SK-N-SH (cell line): ENCODE results near the gene CARD8.

ENCODE experiments used
- ELF1 ChIP-seq: IDR thresholded peaks from 2 replicates; pipeline ENCODE4 v1.4.0; 2012
- FOXJ3 ChIP-seq: sonication (generic); formaldehyde crosslinking; IDR thresholded peaks from 2 replicates; pipeline ENCODE4 v1.5.1; 2020; ENCODE audit warnings: mild to moderate bottlenecking, missing genetic modification reagents
- FOXM1 ChIP-seq: IDR thresholded peaks from 2 replicates; pipeline ENCODE4 v1.4.0; 2012; ENCODE audit warnings: low read depth, mild to moderate bottlenecking
- IRF3 ChIP-seq: fragments of 150-350 bp; IDR thresholded peaks from 2 replicates; pipeline ENCODE4 v1.6.1; 2016; ENCODE audit warnings: mild to moderate bottlenecking, low read depth, low read length
- POLR2AphosphoS5 ChIP-seq: IDR thresholded peaks from 2 replicates; pipeline ENCODE4 v1.6.1; 2012; ENCODE audit warnings: low read depth, low read length
- RAD21 ChIP-seq: IDR thresholded peaks from 2 replicates; pipeline ENCODE4 v1.6.1; 2012; ENCODE audit warnings: mild to moderate bottlenecking, low read length
- SIN3A ChIP-seq: IDR thresholded peaks from 2 replicates; pipeline ENCODE4 v1.6.1; 2012; ENCODE audit warnings: low read depth, mild to moderate bottlenecking, low read length, moderate library complexity, borderline replicate concordance
- TAF1 ChIP-seq: IDR thresholded peaks from 2 replicates; pipeline ENCODE4 v1.6.1; 2012; ENCODE audit warnings: low read depth, mild to moderate bottlenecking, low read length, moderate library complexity, borderline replicate concordance
- USF2 ChIP-seq: fragments of 150-350 bp; IDR thresholded peaks from 2 replicates; pipeline ENCODE4 v1.6.1; 2017; ENCODE audit warnings: antibody characterized with exemption, low read length, low read depth, borderline replicate concordance
- YY1 ChIP-seq: IDR thresholded peaks from 2 replicates; pipeline ENCODE4 v1.4.0; 2012; ENCODE audit warnings: low read depth, mild to moderate bottlenecking
- TF ChIP-seq, protein P1 (sequence below): fragments of 200-600 bp; sonication (generic); IDR thresholded peaks from 2 replicates; pipeline ENCODE4 v1.6.1; 2017; ENCODE audit warnings: antibody characterized with exemption, mild to moderate bottlenecking, moderate library complexity
- TF ChIP-seq, protein P2 (sequence below): IDR thresholded peaks from 2 replicates; pipeline ENCODE4 v1.6.1; 2012; ENCODE audit warnings: mild to moderate bottlenecking, low read depth, low read length, moderate library complexity

DNA sequence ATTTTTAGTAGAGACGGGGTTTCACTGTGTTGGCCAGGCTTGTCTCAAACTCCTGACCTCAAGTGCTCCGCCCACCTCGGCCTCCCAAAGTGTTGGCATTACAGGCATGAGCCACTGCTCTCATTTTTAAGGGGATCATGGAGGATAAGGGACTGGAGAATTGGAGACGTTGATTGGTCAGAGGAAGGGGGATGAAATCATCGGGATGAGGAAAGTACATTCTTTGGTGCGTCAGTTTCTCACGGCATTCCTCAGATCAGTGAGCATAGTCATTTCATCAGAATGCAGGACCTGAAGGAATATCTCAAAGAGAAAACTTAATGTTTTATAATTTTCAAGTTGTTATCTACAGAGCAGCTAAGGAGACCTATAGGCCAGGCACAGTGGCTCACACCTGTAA lies 28.2 kb upstream of the CARD8 start:
- TF ChIP-seq IRF3 (no peak), YY1 (no peak), FOXM1 (no peak), RAD21 (no peak), USF2 (no peak), FOXJ3 (CRISPR knock-in tag) (no peak), SIN3A (no peak), ELF1 (no peak), TAF1 (no peak), POLR2AphosphoS5 (no peak)
- TF ChIP-seq, protein P1, sequence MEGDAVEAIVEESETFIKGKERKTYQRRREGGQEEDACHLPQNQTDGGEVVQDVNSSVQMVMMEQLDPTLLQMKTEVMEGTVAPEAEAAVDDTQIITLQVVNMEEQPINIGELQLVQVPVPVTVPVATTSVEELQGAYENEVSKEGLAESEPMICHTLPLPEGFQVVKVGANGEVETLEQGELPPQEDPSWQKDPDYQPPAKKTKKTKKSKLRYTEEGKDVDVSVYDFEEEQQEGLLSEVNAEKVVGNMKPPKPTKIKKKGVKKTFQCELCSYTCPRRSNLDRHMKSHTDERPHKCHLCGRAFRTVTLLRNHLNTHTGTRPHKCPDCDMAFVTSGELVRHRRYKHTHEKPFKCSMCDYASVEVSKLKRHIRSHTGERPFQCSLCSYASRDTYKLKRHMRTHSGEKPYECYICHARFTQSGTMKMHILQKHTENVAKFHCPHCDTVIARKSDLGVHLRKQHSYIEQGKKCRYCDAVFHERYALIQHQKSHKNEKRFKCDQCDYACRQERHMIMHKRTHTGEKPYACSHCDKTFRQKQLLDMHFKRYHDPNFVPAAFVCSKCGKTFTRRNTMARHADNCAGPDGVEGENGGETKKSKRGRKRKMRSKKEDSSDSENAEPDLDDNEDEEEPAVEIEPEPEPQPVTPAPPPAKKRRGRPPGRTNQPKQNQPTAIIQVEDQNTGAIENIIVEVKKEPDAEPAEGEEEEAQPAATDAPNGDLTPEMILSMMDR, result no peak
- TF ChIP-seq, protein P2, sequence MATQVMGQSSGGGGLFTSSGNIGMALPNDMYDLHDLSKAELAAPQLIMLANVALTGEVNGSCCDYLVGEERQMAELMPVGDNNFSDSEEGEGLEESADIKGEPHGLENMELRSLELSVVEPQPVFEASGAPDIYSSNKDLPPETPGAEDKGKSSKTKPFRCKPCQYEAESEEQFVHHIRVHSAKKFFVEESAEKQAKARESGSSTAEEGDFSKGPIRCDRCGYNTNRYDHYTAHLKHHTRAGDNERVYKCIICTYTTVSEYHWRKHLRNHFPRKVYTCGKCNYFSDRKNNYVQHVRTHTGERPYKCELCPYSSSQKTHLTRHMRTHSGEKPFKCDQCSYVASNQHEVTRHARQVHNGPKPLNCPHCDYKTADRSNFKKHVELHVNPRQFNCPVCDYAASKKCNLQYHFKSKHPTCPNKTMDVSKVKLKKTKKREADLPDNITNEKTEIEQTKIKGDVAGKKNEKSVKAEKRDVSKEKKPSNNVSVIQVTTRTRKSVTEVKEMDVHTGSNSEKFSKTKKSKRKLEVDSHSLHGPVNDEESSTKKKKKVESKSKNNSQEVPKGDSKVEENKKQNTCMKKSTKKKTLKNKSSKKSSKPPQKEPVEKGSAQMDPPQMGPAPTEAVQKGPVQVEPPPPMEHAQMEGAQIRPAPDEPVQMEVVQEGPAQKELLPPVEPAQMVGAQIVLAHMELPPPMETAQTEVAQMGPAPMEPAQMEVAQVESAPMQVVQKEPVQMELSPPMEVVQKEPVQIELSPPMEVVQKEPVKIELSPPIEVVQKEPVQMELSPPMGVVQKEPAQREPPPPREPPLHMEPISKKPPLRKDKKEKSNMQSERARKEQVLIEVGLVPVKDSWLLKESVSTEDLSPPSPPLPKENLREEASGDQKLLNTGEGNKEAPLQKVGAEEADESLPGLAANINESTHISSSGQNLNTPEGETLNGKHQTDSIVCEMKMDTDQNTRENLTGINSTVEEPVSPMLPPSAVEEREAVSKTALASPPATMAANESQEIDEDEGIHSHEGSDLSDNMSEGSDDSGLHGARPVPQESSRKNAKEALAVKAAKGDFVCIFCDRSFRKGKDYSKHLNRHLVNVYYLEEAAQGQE, result no peak
